NCI-H226 (cell line): Measurements from ENCODE around the gene TMEM63A.
"Not testable (repeated sequence)": the region's sequence is repeated elsewhere in the genome, so short reads cannot be mapped to it uniquely, and the experiment has no call there.

Source experiments
- DNase-seq: peaks from one replicate; pipeline ENCODE4 v3.0.0-alpha.2; 2015

TMEM63A gene

GRCh38 chr1:225843426-225843795 lies 38.8 kb downstream of the TMEM63A start:
- no peak for DNase-seq

DNA sequence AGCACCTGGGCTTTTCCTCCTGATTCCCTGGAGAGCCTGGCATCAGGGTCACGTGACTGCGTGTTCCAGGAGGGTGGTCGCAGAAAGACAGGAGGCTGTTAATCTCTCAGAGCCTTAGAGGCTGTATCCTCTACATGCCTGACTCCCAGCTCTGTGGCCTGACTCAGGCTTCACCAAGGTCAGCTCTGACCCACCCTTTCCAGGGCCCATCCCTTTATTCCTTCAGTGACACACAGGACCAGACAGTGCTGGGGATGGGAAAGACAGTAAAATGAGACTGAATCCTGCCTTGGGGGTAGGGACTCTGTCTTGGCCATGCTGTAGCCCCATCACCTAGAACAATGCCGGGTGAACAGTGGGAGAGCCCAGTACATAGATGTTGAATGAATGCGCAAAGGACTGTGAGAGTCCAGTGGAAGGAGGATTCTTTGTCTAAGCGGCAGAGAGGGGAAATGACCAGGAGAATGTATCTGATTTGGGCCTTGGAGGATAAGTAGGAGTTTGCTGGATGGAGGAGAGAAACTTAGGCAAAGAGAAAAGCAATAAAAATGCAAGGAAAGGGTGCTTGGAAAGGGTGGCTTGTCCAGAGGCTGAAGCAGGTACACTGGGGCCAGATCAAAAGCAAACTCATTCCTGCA lies 39.3 kb downstream of the TMEM63A start:
- no peak for DNase-seq

GRCh38 chr1:225842074-225842473 lies 40.1 kb downstream of the TMEM63A start:
- no peak for DNase-seq

DNA sequence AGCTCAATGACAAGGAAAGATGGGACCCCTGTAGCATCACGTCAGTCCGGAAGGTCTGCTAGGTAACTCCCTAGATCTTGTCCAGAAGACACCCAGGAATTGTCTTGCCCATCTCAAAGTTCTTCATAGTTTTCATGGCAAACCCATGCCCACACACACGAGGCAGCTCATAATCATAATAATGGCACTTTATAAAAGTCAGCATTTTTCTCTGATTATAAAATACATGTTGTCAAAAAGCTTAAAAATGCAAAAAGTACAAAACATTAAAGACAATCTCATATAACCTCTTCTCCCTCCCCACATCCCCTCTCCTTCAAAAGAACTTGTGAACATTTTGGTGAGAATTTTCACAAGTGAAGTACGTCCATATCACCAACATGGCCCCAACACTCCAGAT lies 41.5 kb downstream of the TMEM63A start:
- no peak for DNase-seq

DNA sequence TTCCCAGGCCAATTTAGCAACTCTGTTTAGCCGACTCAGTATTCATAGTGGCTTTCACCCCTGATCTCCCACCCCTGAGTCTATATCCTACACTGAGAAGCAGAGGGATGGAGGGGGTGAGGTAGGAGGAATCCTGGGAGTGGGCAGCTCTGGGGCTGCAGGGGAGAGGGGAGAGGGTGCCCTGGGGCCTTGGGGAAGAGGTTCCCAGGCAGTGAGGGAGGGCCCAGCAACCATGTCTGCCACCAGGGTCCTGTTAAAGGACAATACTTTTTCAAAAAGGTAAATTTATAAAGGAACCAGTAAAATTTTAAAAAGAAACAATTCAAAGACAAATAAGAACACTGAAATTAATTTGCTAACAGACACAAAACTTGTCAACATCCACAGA lies 42.0 kb downstream of the TMEM63A start:
- DNase-seq = no peak

- no peak for DNase-seq
These were observed 43.4 kb downstream of the TMEM63A start for GRCh38 chr1:225838793-225839192.

DNA sequence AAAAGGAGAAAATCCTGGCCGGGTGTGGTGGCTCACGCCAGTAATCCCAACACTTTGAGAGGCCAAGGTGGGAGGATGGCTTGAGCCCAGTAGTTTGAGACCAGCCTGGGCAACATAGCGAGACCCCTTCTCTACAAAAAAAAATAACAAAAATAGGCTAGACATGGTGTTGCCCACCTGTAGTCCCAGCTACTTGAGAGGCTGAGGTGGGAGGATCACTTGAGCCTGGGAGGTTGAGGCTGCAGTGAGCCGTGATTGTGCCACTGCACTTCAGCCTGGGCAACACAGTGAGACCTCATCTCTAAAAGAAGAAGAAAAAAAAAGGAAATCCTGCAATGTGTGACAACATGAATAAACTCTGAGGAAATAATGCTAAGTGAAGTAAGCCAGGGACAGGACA lies 45.9 kb downstream of the TMEM63A start:
- DNase-seq = not testable (repeated sequence)

GRCh38 chr1:225835856-225836255 lies 46.3 kb downstream of the TMEM63A start:
- no peak for DNase-seq

GRCh38 chr1:225834417-225835329 lies 47.5 kb downstream of the TMEM63A start:
- no peak for DNase-seq

GRCh38 chr1:225830841-225831240 lies 51.3 kb downstream of the TMEM63A start:
- no peak for DNase-seq

DNA sequence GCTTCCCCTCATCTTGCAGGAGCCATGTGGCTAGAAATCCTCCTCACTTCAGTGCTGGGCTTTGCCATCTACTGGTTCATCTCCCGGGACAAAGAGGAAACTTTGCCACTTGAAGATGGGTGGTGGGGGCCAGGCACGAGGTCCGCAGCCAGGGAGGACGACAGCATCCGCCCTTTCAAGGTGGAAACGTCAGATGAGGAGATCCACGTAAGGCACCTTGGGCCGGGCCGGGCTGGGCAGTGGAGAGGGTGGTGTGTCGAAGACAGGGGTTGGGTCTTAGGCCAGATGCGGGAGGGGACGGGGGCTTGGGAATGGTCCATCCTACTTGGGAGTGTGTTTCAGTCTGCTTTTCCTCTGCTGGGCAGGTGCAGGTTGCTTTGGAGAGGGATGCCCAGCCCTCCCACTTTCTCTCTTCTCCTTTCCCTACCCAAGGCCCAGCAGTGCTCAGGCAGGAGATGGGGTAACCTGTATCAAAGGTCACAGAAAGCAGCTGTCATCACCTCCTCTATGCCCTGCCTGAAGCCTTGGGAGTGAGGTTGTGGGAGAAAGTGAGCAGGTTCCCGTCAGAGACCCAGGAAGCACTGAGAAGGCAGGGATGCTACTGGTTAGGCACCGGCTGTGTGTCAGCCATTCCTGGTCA lies 53.4 kb downstream of the TMEM63A start:
- DNase-seq = no peak

- no peak for DNase-seq
These were observed 55.1 kb downstream of the TMEM63A start for GRCh38 chr1:225827076-225827475.

DNA sequence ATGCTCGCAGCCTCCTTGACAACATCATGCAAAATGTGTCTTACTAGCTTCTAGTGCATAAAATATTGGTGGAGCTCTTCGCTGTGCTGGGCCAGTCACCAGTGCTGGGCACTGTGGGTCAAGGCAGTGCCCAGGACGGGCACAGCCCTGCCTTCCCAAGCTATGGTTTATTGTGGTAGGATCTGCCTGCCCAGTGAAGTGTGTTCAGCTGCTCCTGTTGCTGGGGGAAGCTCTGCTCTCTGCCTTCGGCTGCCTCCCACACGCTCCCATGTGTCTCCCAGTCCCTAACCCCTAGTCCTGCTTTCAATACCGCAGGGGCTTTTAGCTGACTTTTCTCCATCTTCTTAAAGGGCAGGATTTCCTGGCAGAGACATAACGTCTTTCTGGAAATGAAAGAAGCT lies 56.6 kb downstream of the TMEM63A start:
- DNase-seq = no peak

- DNase-seq = no peak
These were observed 57.1 kb downstream of the TMEM63A start for GRCh38 chr1:225825078-225825477.

DNA sequence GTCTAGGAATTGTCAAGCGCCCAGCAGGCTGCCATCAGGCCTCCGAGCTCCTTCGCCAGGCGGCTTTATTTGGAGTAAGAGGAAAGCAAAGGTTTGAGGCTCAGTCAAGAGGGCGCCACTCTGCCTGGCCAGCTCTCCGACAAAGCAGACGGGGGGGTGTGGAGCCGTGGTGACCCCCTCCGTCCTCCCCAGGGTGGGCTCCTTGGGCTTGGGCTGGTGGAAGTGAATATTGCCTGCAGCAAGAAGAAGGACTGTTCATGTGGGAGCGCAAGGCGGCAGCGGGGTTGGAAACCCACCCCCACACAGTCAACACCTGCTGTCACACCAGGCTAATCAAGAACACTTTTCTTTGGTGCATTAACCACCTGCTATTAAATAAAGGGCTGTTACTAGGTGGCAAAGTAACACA lies 57.6 kb downstream of the TMEM63A start:
- DNase-seq = no peak

GRCh38 chr1:225823811-225824261 lies 58.3 kb downstream of the TMEM63A start:
- no peak for DNase-seq

DNA sequence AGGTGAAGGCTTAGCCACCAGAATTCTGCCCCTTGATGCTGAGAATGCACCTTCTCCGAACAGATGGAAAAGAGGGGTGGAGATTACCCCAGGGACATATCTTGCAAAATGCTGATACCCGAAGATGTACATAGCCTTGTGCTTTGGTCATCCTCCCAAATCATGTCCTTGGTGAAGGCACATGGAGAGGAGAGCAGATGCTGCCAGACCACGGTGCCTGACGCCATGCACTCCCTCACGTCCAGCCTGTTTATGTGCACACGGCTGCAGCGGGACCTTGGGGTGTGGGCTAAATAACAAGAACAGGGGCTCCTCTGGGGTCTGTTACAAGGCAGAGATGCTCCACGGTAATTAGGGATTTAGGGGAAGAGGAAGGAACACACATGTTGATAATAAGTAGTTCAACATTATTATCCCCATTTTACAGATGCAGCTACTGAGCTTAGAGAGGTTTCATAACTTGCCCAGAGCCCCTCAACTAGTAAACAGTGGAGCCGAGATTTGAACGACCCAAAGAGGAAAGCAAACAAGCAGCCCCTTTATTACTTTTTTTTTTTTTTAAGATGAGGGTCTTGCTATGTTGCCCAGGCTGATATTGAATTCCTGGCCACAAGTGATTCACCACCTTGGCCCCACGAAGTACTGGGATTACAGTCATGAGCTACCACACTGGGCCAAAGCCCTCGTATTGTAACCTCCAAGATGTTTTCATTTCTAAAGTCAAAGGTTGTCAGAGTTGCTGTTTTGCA lies 59.4 kb downstream of the TMEM63A start:
- DNase-seq = no peak

- no peak for DNase-seq
These were observed 61.6 kb downstream of the TMEM63A start for GRCh38 chr1:225820522-225821120.

GRCh38 chr1:225819346-225820192 lies 62.6 kb downstream of the TMEM63A start:
- no peak for DNase-seq

- no peak for DNase-seq
These were observed 64.0 kb downstream of the TMEM63A start for GRCh38 chr1:225818229-225818628.

DNA sequence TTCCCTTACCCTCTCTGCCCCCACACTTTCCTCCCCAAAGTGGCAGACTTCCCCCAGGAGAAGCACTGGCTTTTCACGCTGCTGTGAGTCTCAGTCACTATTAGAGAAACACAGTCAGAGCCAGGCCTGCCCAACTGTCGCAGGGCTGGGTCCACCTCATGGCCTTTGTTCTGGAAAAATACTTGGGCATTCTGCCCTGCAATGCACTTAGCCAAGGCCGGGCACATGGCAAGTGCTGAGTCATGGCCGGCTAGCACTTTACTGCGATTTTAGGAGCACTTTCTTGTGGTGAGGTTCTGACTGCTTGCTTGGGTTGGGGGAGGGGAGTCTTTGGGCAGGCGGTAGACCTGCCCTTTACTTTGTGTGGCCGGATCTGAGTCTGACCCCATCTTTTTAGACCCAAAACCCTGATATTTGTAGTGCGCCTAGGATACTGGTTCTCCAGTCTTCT lies 64.5 kb downstream of the TMEM63A start:
- DNase-seq = peak; percentile 59
